Cardiac fibroblast (primary cell): ENCODE data around the gene SMIM38.
A peak's percentile ranks its signal among the peaks of the same experiment; 100 is the strongest.

ENCODE experiments used
- DNase-seq, 2 donors: peaks; one replicate each; pipeline versions ENCODE4 v3.0.0 to v3.0.0-alpha.2; 2010; ENCODE audit warnings: low read depth in 2 of 2
- H3K4me3 ChIP-seq, 2 donors: replicated peaks in 1 of 2; 1 replicate in 1 of 2; 2 replicates in 1 of 2; pipeline ENCODE4 v1.5.1; 2011; ENCODE audit warnings: low read depth in 2 of 2, low read length in 2 of 2, mild to moderate bottlenecking in 2 of 2, moderate library complexity in 1 of 2
- CTCF ChIP-seq: IDR thresholded peaks from one replicate; pipeline ENCODE4 v1.5.1; 2011; ENCODE audit warnings: low read depth, mild to moderate bottlenecking, low read length, inconsistent platforms

The SMIM38 gene

GRCh38 chr11:69150175-69150574, 5.6 kb upstream of the SMIM38 start:
- no peak overlapping the region for H3K4me3 ChIP-seq

DNA sequence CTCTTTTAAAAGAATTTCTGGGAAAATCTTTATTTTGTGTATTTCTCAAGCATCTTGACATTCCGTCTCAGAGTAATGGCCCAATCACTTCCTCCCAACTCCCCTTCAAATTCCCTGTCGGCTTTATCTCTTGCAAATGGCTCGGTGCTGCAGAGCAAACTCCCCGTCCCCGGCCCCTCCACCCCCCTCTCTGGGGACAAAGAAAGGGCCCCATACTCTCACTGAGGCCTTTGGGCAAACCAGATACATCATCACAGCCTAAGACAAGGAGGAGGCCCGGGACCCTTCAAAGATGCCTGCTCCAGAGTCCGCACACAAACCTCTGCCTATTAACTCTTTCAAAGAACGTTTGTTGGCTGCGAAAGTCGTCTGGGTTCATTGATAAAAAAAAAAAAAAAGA, 3.9 kb upstream of the SMIM38 start:
- TF ChIP-seq CTCF, result no peak
- DNase-seq, result no peak
- no peak overlapping the region for H3K4me3 ChIP-seq

More at GRCh38 chr11:69150175-69150574, 5.6 kb upstream of the SMIM38 start:
- TF ChIP-seq CTCF, result no peak
- DNase-seq, result no peak

DNA sequence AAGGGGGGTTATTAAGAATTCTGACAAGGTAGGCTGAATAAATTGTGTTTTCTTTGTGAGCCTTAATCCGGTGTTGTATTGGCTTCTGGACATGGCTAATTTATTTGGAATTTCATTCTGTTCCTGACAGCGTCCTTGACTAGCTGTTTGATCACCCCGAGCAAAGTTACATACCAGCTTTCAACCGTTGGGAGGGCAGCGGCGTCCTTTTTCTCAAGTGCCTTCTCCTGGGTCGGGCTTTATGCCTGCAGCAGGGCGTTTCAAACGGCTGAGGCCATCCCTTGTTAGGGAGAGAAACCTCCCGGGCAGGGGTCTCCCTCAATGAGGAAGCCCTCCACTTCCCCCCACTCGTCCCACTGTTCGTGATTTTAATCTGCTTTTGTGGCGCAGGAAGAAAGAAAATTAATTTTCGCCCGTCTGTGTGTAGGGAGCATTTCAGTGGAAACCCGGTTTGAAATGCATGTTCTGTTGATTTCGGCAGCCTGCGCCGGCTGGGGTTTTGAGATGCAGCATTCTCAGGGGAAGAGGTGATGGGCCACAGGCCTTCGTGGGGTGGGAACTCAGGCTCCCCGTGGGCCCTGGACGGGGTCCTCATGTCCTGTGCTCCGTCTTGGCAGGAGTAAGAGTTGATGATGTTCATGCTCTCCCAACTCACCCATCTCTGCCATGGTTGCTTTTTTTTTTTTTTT, 2.9 kb upstream of the SMIM38 start:
- TF ChIP-seq CTCF, result no peak

GRCh38 chr11:69153661-69154060, 2.1 kb upstream of the SMIM38 start:
- no peak for TF ChIP-seq CTCF
- peak in 1 of 2 donors; percentile 78 for DNase-seq
- H3K4me3 ChIP-seq, result no peak overlapping the region

More for the DNA sequence above, 2.9 kb upstream of the SMIM38 start:
- DNase-seq, result peak in 1 of 2 donors; percentile 18
- H3K4me3 ChIP-seq, result no peak overlapping the region

- TF ChIP-seq CTCF, result no peak
- no peak for DNase-seq
These were observed 1.4 kb upstream of the SMIM38 start for GRCh38 chr11:69154211-69154913.

GRCh38 chr11:69154938-69155301, 815 bp upstream of the SMIM38 start:
- no peak for DNase-seq
- TF ChIP-seq CTCF, result no peak
- no peak overlapping the region for H3K4me3 ChIP-seq

More at GRCh38 chr11:69154211-69154913, 1.4 kb upstream of the SMIM38 start:
- H3K4me3 ChIP-seq, result no peak overlapping the region
